Parathyroid adenoma (tissue), 2 donors: ENCODE measurements around the gene WWOX.

Experiments used
- H2AFZ ChIP-seq: fragments of 300-600 bp; sonication (generic); one replicate; pipeline ENCODE4 v1.7.0; 2017; ENCODE audit warnings: antibody characterized with exemption, mild to moderate bottlenecking
- H3K27ac ChIP-seq: fragments of 300-600 bp; sonication (generic); one replicate; pipeline ENCODE4 v1.7.0; 2017
- H3K27me3 ChIP-seq: fragments of 300-600 bp; sonication (generic); one replicate; pipeline ENCODE4 v1.7.0; 2017; ENCODE audit warnings: low read length; ENCODE audit not compliant: control insufficient read depth, insufficient read depth
- H3K36me3 ChIP-seq: fragments of 300-600 bp; sonication (generic); one replicate; pipeline ENCODE4 v1.7.0; 2017; ENCODE audit warnings: low read length; ENCODE audit not compliant: control insufficient read depth, insufficient read depth
- H3K4me1 ChIP-seq: fragments of 300-600 bp; sonication (generic); one replicate; pipeline ENCODE4 v1.7.0; 2017; ENCODE audit warnings: control low read depth
- H3K4me2 ChIP-seq: fragments of 300-600 bp; sonication (generic); one replicate; pipeline ENCODE4 v1.7.0; 2017; ENCODE audit warnings: low read length
- H3K4me3 ChIP-seq: fragments of 300-600 bp; sonication (generic); one replicate; pipeline ENCODE4 v1.7.0; 2017; ENCODE audit warnings: low read depth, low read length
- H3K79me2 ChIP-seq: fragments of 300-600 bp; sonication (generic); one replicate; pipeline ENCODE4 v1.7.0; 2017; ENCODE audit warnings: control low read depth
- H3K9ac ChIP-seq: fragments of 300-600 bp; sonication (generic); one replicate; pipeline ENCODE4 v1.7.0; 2017; ENCODE audit warnings: mild to moderate bottlenecking
- H3K9me3 ChIP-seq: fragments of 300-600 bp; sonication (generic); one replicate; pipeline ENCODE4 v1.7.0; 2017; ENCODE audit warnings: low read length; ENCODE audit not compliant: control insufficient read depth
- CTCF ChIP-seq: fragments of 300-600 bp; sonication (generic); IDR thresholded peaks from one replicate; pipeline ENCODE4 v1.7.0; 2017; ENCODE audit warnings: antibody characterized with exemption, mild to moderate bottlenecking
- donor health status: primary hyperparathyroidism.

Gene WWOX

GRCh38 chr16:78487471-78487870 is 388.0 kb downstream of the WWOX start:
- Histone ChIP-seq H3K4me2 (no peak overlapping the region), H3K27me3 (no peaks in the 10 kb centered on the region), H3K9me3 (no peaks in the 10 kb centered on the region), H3K9ac (no peak overlapping the region), H2AFZ (no peak overlapping the region), H3K27ac (no peak overlapping the region), H3K79me2 (no peaks in the 10 kb centered on the region), H3K36me3 (no peaks in the 10 kb centered on the region), H3K4me3 (no peak overlapping the region), H3K4me1 (peaks cover 4% of the 10 kb centered on the region)
- TF ChIP-seq CTCF: no peak

- Histone ChIP-seq H2AFZ (no peak overlapping the region), H3K36me3 (no peaks in the 10 kb centered on the region), H3K4me3 (no peak overlapping the region), H3K27me3 (no peaks in the 10 kb centered on the region), H3K9me3 (no peaks in the 10 kb centered on the region), H3K4me1 (peaks cover 4% of the 10 kb centered on the region), H3K4me2 (no peak overlapping the region), H3K27ac (no peak overlapping the region), H3K9ac (no peak overlapping the region), H3K79me2 (no peaks in the 10 kb centered on the region)
- no peak for TF ChIP-seq CTCF
These were observed 389.6 kb downstream of the WWOX start for GRCh38 chr16:78489072-78489471.

GRCh38 chr16:78489631-78490030 is 390.2 kb downstream of the WWOX start:
- no peak overlapping the region for H3K4me3 ChIP-seq

GRCh38 chr16:78490431-78490830 is 391.0 kb downstream of the WWOX start:
- H3K27me3 ChIP-seq: no peaks in the 10 kb centered on the region
- H3K79me2 ChIP-seq: no peaks in the 10 kb centered on the region
- H2AFZ ChIP-seq: no peak overlapping the region
- no peak for TF ChIP-seq CTCF
- no peak overlapping the region for H3K4me3 ChIP-seq
- no peaks in the 10 kb centered on the region for H3K9me3 ChIP-seq
- peaks cover 4% of the 10 kb centered on the region for H3K4me1 ChIP-seq
- no peak overlapping the region for H3K27ac ChIP-seq
- no peak overlapping the region for H3K9ac ChIP-seq
- no peak overlapping the region for H3K4me2 ChIP-seq
- no peaks in the 10 kb centered on the region for H3K36me3 ChIP-seq

More at GRCh38 chr16:78489631-78490030, 390.2 kb downstream of the WWOX start:
- no peaks in the 10 kb centered on the region for H3K36me3 ChIP-seq
- no peak overlapping the region for H3K9ac ChIP-seq
- H2AFZ ChIP-seq: no peak overlapping the region
- no peaks in the 10 kb centered on the region for H3K27me3 ChIP-seq
- no peaks in the 10 kb centered on the region for H3K9me3 ChIP-seq
- no peak overlapping the region for H3K27ac ChIP-seq
- H3K4me1 ChIP-seq: peaks cover 4% of the 10 kb centered on the region
- no peak overlapping the region for H3K4me2 ChIP-seq
- H3K79me2 ChIP-seq: no peaks in the 10 kb centered on the region
- no peak for TF ChIP-seq CTCF

GRCh38 chr16:78490847-78491246 is 391.4 kb downstream of the WWOX start:
- Histone ChIP-seq H3K9ac (no peak overlapping the region), H3K9me3 (no peaks in the 10 kb centered on the region), H3K79me2 (no peaks in the 10 kb centered on the region), H3K4me1 (peaks cover 4% of the 10 kb centered on the region), H3K27ac (no peak overlapping the region), H3K4me2 (no peak overlapping the region), H3K4me3 (no peak overlapping the region), H2AFZ (no peak overlapping the region), H3K36me3 (no peaks in the 10 kb centered on the region), H3K27me3 (no peaks in the 10 kb centered on the region)
- TF ChIP-seq CTCF: no peak
